Activated T-helper 1 cell treated with Interleukin-2 at 50 U/mL for 16 hours (primary cell): ENCODE data around the gene SEC14L3.

Experiments
- DNase-seq: peaks from one replicate; pipeline ENCODE4 v3.0.0-alpha.2; 2020; ENCODE audit warnings: low read depth

SEC14L3 gene

GRCh38 chr22:30471616-30472318 lies at the start of gene SEC14L3:
Gene SEC14L3 (minus strand): TSS chr22:30472017. CDS start chr22:30471958, 59 bp downstream.
- no peak for DNase-seq

- no peak for DNase-seq
Measured at GRCh38 chr22:30519842-30520425, 48.1 kb upstream of the SEC14L3 start.

GRCh38 chr22:30516731-30517130 lies 44.9 kb upstream of the SEC14L3 start:
- DNase-seq, result no peak

GRCh38 chr22:30516273-30516672 lies 44.5 kb upstream of the SEC14L3 start:
- DNase-seq, result no peak

- DNase-seq, result no peak
Measured at GRCh38 chr22:30514252-30514651, 42.4 kb upstream of the SEC14L3 start.

- no peak for DNase-seq
Measured at GRCh38 chr22:30513462-30513861, 41.6 kb upstream of the SEC14L3 start.

GRCh38 chr22:30511911-30512310 lies 40.1 kb upstream of the SEC14L3 start:
- DNase-seq, result no peak

GRCh38 chr22:30511109-30511508 lies 39.3 kb upstream of the SEC14L3 start:
- no peak for DNase-seq

- DNase-seq, result no peak
Measured at GRCh38 chr22:30508216-30508615, 36.4 kb upstream of the SEC14L3 start.

- no peak for DNase-seq
Measured at GRCh38 chr22:30507670-30508069, 35.9 kb upstream of the SEC14L3 start.

GRCh38 chr22:30506507-30506968 lies 34.7 kb upstream of the SEC14L3 start:
- no peak for DNase-seq

- no peak for DNase-seq
Measured at GRCh38 chr22:30503551-30503950, 31.7 kb upstream of the SEC14L3 start.

GRCh38 chr22:30502911-30503310 lies 31.1 kb upstream of the SEC14L3 start:
- DNase-seq, result no peak

- DNase-seq, result no peak
Measured at GRCh38 chr22:30502153-30502552, 30.3 kb upstream of the SEC14L3 start.

- no peak for DNase-seq
Measured at GRCh38 chr22:30500628-30501027, 28.8 kb upstream of the SEC14L3 start.

- DNase-seq, result no peak
Measured at GRCh38 chr22:30497466-30498150, 25.8 kb upstream of the SEC14L3 start.

- DNase-seq, result no peak
Measured at GRCh38 chr22:30495041-30495784, 23.4 kb upstream of the SEC14L3 start.

- DNase-seq, result no peak
Measured at GRCh38 chr22:30492144-30492543, 20.3 kb upstream of the SEC14L3 start.

GRCh38 chr22:30491381-30491780 lies 19.6 kb upstream of the SEC14L3 start:
- no peak for DNase-seq

GRCh38 chr22:30490399-30490798 lies 18.6 kb upstream of the SEC14L3 start:
- no peak for DNase-seq

GRCh38 chr22:30488121-30488520 lies 16.3 kb upstream of the SEC14L3 start:
- no peak for DNase-seq

- no peak for DNase-seq
Measured at GRCh38 chr22:30486661-30487115, 14.9 kb upstream of the SEC14L3 start.
